MM.1S (cell line): ENCODE measurements around the gene PARP1.

Experiments used
- DNase-seq: peaks from one replicate; pipeline ENCODE4 v3.0.0-alpha.2; 2015
- H2AFZ ChIP-seq: fragments of 300-600 bp; sonication (generic); 2 replicates; pipeline ENCODE4 v1.6.0; 2016; ENCODE audit warnings: antibody characterized with exemption, low read length
- H3F3A ChIP-seq: fragments of 300-600 bp; sonication (generic); 2 replicates; pipeline ENCODE4 v1.6.1; 2016; ENCODE audit warnings: mild to moderate bottlenecking, antibody characterized with exemption, low read length, moderate library complexity, mixed read lengths; ENCODE audit not compliant: insufficient read depth
- H3K27ac ChIP-seq: fragments of 300-600 bp; sonication (generic); 2 replicates; pipeline ENCODE4 v1.5.1; 2016; ENCODE audit warnings: mild to moderate bottlenecking, low read length
- H3K27me3 ChIP-seq: fragments of 300-600 bp; sonication (generic); replicated peaks from 2 replicates; pipeline ENCODE4 v1.6.0; 2016; ENCODE audit warnings: low read length; ENCODE audit not compliant: insufficient read depth
- H3K36me3 ChIP-seq: fragments of 300-600 bp; sonication (generic); replicated peaks from 2 replicates; pipeline ENCODE4 v1.6.1; 2016; ENCODE audit warnings: mild to moderate bottlenecking, low read length, mixed read lengths; ENCODE audit not compliant: insufficient read depth
- H3K4me1 ChIP-seq: fragments of 300-600 bp; sonication (generic); 2 replicates; pipeline ENCODE4 v1.6.1; 2016; ENCODE audit warnings: low read length, mixed read lengths
- H3K4me2 ChIP-seq: fragments of 300-600 bp; sonication (generic); 2 replicates; pipeline ENCODE4 v1.6.0; 2016; ENCODE audit warnings: low read depth, low read length
- H3K4me3 ChIP-seq: fragments of 300-600 bp; sonication (generic); 2 replicates; pipeline ENCODE4 v1.5.1; 2016; ENCODE audit warnings: low read length, mixed read lengths
- H3K79me2 ChIP-seq: fragments of 300-600 bp; sonication (generic); 2 replicates; pipeline ENCODE4 v1.6.1; 2016; ENCODE audit warnings: mixed run types, low read length, mixed read lengths
- H3K9ac ChIP-seq: fragments of 300-600 bp; sonication (generic); 2 replicates; pipeline ENCODE4 v1.6.1; 2016; ENCODE audit warnings: low read length, mixed read lengths
- H3K9me2 ChIP-seq: fragments of 300-600 bp; sonication (generic); replicated peaks from 2 replicates; pipeline ENCODE4 v1.6.1; 2016; ENCODE audit warnings: mild to moderate bottlenecking, low read length, mixed read lengths; ENCODE audit not compliant: insufficient read depth
- H3K9me3 ChIP-seq: fragments of 300-600 bp; sonication (generic); replicated peaks from 2 replicates; pipeline ENCODE4 v1.6.1; 2016; ENCODE audit warnings: mild to moderate bottlenecking, low read length, mixed read lengths; ENCODE audit not compliant: insufficient read depth
- H4K20me1 ChIP-seq: fragments of 300-600 bp; sonication (generic); 2 replicates; pipeline ENCODE4 v1.6.1; 2016; ENCODE audit warnings: mild to moderate bottlenecking, low read length, moderate library complexity, mixed read lengths; ENCODE audit not compliant: insufficient read depth
- CTCF ChIP-seq: fragments of 300-600 bp; sonication (generic); IDR thresholded peaks from 2 replicates; pipeline ENCODE4 v1.5.1; 2016; ENCODE audit warnings: antibody characterized with exemption, low read length, mixed read lengths
- EZH2 ChIP-seq: fragments of 300-600 bp; sonication (generic); optimal IDR thresholded peaks from 2 replicates; pipeline ENCODE3; 2017; ENCODE audit warnings: low read depth, mild to moderate bottlenecking, antibody characterized with exemption, low read length, mixed read lengths
- EZH2phosphoT487 ChIP-seq: fragments of 300-600 bp; sonication (generic); IDR thresholded peaks from 2 replicates; pipeline ENCODE4 v1.6.1; 2018; ENCODE audit warnings: antibody characterized with exemption, low read length

PARP1 gene

DNA sequence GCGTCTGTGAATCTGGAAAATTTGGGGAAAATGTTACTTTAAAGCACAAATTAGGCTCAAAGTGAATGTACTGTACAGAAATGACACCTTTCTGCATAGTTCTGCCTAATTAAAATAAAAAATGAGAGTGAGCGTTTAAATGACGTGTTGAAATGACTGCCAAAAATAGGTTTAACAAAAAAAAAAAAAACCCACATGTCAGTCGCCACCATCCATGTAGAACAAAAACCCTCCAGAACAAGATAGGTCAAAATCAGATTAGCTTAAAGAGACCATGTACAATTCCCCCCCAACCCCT, 745 bp downstream of the PARP1 start:
- no peak for DNase-seq
- Histone ChIP-seq H3K36me3 (peaks cover under 1% of the 10 kb centered on the region), H3K9me2 (no peaks in the 10 kb centered on the region), H3F3A (peaks cover 43% of the 10 kb centered on the region), H3K27me3 (no peaks in the 10 kb centered on the region), H3K27ac (peak overlapping the region; percentile 93), H3K4me1 (peaks cover 31% of the 10 kb centered on the region), H3K79me2 (peaks cover 53% of the 10 kb centered on the region), H3K9me3 (no peaks in the 10 kb centered on the region), H3K4me2 (peak overlapping the region; percentile 65), H4K20me1 (peaks cover 35% of the 10 kb centered on the region), H3K4me3 (peak overlapping the region; percentile 73), H3K9ac (peak overlapping the region; percentile 91), H2AFZ (no peak overlapping the region)
- TF ChIP-seq CTCF (no peak), EZH2 (no peak), EZH2phosphoT487 (no peak)

GRCh38 chr1:226406401-226406881, 1.5 kb downstream of the PARP1 start:
- H3K9me3 ChIP-seq: no peaks in the 10 kb centered on the region
- H3K9ac ChIP-seq: peak overlapping the region; percentile 91
- peak overlapping the region; percentile 65 for H3K4me2 ChIP-seq
- H3K27me3 ChIP-seq: no peaks in the 10 kb centered on the region
- H3K36me3 ChIP-seq: peaks cover 8% of the 10 kb centered on the region
- peak overlapping the region; percentile 93 for H3K27ac ChIP-seq
- peaks cover 42% of the 10 kb centered on the region for H4K20me1 ChIP-seq
- H3K9me2 ChIP-seq: no peaks in the 10 kb centered on the region
- peaks cover 23% of the 10 kb centered on the region for H3K4me1 ChIP-seq
- TF ChIP-seq CTCF (peak; percentile 10; the same call in 1 of the 2 replicates), EZH2phosphoT487 (no peak)
- peaks cover 60% of the 10 kb centered on the region for H3K79me2 ChIP-seq
- peak overlapping the region; percentile 73 for H3K4me3 ChIP-seq
- H3F3A ChIP-seq: peaks cover 36% of the 10 kb centered on the region
- no peak overlapping the region for H2AFZ ChIP-seq
- peak; percentile 82 for DNase-seq

- peaks cover 15% of the 10 kb centered on the region for H3K36me3 ChIP-seq
- H4K20me1 ChIP-seq: peaks cover 51% of the 10 kb centered on the region
- H3K27ac ChIP-seq: peak overlapping the region; percentile 93; the same call in 1 of the 2 replicates
- H3K4me2 ChIP-seq: peak overlapping the region; percentile 65
- no peaks in the 10 kb centered on the region for H3K27me3 ChIP-seq
- TF ChIP-seq EZH2phosphoT487 (no peak), CTCF (no peak), EZH2 (no peak)
- H3K79me2 ChIP-seq: peaks cover 69% of the 10 kb centered on the region
- H3K9me3 ChIP-seq: no peaks in the 10 kb centered on the region
- DNase-seq: peak; percentile 72
- peaks cover 23% of the 10 kb centered on the region for H3K4me1 ChIP-seq
- peak overlapping the region; percentile 73 for H3K4me3 ChIP-seq
- H3K9ac ChIP-seq: peak overlapping the region; percentile 91
- H2AFZ ChIP-seq: no peak overlapping the region
- H3F3A ChIP-seq: peaks cover 33% of the 10 kb centered on the region
- H3K9me2 ChIP-seq: no peaks in the 10 kb centered on the region
These were observed 2.4 kb downstream of the PARP1 start for GRCh38 chr1:226405411-226405988.
